ENCODE measurements around the gene ATP13A4.
"Not testable (repeated sequence)": the region's sequence is repeated elsewhere in the genome, so short reads cannot be mapped to it uniquely, and the experiment has no call there.

GRCh38 chr3:193526085-193526484 lies 28.6 kb downstream of the ATP13A4 start:
- TF ChIP-seq, protein P1, sequence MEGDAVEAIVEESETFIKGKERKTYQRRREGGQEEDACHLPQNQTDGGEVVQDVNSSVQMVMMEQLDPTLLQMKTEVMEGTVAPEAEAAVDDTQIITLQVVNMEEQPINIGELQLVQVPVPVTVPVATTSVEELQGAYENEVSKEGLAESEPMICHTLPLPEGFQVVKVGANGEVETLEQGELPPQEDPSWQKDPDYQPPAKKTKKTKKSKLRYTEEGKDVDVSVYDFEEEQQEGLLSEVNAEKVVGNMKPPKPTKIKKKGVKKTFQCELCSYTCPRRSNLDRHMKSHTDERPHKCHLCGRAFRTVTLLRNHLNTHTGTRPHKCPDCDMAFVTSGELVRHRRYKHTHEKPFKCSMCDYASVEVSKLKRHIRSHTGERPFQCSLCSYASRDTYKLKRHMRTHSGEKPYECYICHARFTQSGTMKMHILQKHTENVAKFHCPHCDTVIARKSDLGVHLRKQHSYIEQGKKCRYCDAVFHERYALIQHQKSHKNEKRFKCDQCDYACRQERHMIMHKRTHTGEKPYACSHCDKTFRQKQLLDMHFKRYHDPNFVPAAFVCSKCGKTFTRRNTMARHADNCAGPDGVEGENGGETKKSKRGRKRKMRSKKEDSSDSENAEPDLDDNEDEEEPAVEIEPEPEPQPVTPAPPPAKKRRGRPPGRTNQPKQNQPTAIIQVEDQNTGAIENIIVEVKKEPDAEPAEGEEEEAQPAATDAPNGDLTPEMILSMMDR (optimal IDR thresholded peaks at IDR 0.05 in 1 of 3, IDR thresholded peaks at IDR 0.05 in 1 of 3, conservative IDR thresholded peaks at IDR 0.05 in 1 of 3; ENCODE audit: extremely low read depth in 1 of 3, insufficient read depth in 2 of 3, low read length in 3 of 3), result not testable (repeated sequence)
- TF ChIP-seq EZH2 (IDR thresholded peaks at IDR 0.05; ENCODE audit: low read length), result not testable (repeated sequence)

All from keratinocyte (primary cell).